DMS53 (cell line): ENCODE data around the gene SIGLEC11.
A peak's percentile ranks its signal among the peaks of the same experiment; 100 is the strongest.
"Not testable (repeated sequence)": the region's sequence is repeated elsewhere in the genome, so short reads cannot be mapped to it uniquely, and the experiment has no call there.

Experiments used
- DNase-seq: peaks from one replicate; lab custom pipeline; 2025; lab: John Stamatoyannopoulos, UW

The SIGLEC11 gene

DNA sequence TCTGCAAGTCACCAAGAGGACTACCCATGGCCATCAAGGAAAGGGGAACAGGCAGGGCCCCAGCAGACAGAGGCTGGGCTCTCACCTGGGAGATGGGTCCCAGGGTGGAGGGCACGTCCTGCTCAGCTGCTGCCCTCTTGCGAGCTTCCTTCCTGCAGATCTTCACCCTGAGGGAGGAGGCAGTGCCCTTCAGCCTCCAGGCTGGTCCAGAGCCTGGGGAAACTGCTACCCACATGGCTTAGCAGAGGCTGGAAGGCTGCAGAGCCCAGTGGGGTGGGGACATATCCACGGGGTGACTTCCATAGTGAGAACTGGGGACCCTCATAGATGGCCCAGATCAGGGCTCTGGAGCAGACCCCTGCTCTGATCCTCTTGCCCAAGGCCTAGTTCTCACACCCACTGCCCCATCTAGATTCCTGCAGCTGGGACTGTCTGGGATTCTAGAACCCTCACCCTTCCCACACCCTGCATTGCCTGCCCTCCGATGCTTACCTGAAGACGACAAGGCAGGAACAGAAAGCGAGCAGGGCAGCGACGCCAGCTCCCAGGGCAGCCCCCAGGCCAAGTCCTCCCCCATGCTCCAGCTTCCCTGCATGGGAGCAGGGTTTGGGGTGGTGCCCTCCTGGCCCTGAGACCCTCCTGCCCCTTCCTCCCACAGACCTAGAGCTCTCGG lies 9.0 kb downstream of the SIGLEC11 start:
- no peak for DNase-seq

DNA sequence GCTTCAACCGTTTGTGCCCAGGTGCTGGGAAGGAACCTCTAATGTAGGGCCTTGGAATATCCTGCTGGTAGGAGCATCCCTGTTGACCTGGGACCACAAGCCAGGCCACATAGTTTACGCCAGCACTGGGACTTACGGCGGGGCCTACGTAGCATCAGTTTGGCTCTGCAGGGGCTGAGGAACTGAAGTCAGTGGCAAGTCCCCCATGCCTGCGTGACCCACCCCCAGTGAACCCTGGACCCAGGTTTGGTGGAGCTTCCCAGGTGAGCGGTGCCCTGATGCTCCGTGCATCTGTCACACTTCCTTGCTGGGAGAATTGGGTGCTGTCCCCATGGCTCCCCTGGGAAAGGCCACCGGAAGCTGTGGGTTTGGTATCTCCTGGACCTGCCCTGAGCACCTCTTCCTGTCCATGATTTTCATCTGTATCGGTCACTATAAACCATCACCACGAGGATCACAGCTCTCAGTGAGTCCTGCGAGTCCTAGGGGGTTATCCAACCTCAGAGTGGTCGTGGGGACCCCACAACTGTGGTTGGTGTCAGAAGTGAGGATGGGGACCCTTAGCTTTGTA lies 9.9 kb downstream of the SIGLEC11 start:
- no peak for DNase-seq

GRCh38 chr19:49950590-49950948 lies 10.4 kb downstream of the SIGLEC11 start:
- DNase-seq: no peak

GRCh38 chr19:49949742-49950589 lies 11.0 kb downstream of the SIGLEC11 start:
- no peak for DNase-seq

DNA sequence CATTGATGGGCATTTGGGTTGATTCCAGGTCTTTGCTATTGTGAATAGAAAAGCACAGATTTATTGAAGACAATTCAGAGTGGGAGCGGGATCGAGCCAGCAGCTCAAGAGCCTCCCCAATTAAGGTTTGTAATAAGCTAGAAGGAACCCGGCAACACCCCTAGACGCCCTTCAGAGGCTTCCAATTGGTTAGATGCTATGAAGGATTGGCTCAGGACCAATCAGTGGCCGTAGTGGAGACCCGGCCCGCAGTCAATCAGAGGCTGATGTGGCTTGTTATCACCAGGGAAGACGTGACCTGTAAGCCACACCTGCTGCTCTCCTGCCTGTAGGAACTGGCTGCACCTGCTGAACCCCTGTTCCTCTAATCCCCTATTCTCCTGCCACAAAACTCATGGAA lies 14.6 kb downstream of the SIGLEC11 start:
- DNase-seq: no peak

DNA sequence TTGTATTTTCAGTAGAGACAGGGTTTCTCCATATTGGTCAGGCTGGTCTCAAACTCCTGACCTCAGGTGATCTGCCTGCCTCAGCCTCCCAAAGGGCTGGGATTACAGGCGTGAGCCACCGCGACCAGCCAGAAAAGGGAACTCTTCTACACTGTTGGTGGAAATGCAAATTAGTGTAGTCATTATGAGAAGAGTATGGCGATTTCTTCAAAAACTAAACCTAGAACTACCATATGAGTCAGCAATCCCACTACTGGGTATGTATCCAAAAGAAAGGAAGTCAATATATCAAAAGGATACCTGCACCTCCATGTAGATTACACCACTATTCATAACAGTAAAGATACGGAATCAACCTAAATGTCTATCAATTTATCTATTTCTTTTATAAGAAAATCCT lies 16.4 kb downstream of the SIGLEC11 start:
- DNase-seq: not testable (repeated sequence)

DNA sequence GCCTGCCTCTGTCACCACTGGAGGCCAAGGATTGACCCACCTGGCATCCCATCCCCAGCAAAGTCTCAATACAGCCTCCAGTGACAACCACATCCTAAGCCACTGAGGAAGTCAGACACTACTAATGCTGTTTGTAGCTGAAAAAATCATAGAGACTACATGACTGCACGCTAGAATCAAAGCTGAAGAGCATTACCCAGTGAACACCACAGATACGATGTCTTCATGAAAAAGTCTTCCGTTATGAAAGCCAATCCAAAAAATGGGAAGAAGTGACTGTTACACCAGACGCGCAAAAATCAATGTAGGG lies 20.5 kb downstream of the SIGLEC11 start:
- DNase-seq: no peak

- no peak for DNase-seq
Measured at GRCh38 chr19:49939721-49940481, 21.1 kb downstream of the SIGLEC11 start.

- DNase-seq: no peak
Measured at GRCh38 chr19:49938662-49939061, 22.3 kb downstream of the SIGLEC11 start.

DNA sequence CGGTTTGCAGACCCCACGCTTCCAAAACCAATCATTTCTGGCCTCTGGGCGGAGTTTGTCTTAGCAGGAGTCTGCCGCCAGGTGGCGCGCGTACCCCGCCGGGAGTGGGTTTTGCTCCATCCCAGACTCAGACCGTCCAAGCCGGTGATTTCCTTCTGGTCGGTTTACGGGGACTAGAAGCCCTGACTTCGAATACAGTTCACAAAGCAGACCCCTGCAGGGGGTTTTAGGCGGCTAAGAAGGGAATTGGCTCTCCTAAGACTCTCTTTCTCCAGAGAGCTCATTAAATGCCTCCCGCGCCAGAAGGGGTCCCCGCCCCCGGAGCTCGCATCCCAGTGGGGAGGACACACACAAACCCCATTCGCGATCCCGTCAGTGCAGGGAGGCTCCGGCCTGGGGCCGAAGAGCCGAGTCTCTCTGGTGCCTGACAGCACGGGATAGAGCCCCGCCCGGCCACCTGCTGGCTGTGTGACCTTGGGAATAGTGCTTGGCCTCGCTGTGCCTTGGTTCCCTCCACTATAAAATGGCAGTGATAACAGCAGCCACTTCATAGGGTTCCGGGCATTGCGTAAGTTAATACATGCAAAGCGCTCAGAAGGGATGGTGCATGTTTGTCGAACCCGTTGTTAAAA lies 23.1 kb downstream of the SIGLEC11 start:
- DNase-seq: peak; percentile 82

DNA sequence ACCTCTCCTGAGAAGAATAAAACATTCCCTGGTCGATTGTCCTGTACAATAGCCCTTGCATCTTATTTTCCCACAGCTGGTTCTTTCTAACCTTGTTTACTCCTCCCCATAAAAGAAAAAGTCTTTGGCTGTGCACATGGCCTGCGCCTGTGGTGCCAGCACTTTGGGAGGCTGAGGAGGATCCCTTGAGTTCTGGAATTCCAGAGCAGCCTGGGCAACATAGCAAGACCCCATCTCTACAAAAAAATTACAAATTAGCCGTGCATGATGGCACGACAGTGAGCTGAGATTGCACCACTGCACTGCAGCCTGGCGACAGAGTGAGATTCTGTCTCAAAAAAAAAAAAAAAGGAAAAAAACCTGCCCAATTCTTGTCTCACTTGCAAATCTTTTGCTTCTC lies 24.4 kb downstream of the SIGLEC11 start:
- no peak for DNase-seq

GRCh38 chr19:49933643-49934042 lies 27.3 kb downstream of the SIGLEC11 start:
- no peak for DNase-seq

GRCh38 chr19:49932731-49933131 lies 28.2 kb downstream of the SIGLEC11 start:
- DNase-seq: no peak

GRCh38 chr19:49932041-49932451 lies 28.9 kb downstream of the SIGLEC11 start:
- DNase-seq: no peak

- DNase-seq: no peak
Measured at GRCh38 chr19:49931293-49932040, 29.5 kb downstream of the SIGLEC11 start.

DNA sequence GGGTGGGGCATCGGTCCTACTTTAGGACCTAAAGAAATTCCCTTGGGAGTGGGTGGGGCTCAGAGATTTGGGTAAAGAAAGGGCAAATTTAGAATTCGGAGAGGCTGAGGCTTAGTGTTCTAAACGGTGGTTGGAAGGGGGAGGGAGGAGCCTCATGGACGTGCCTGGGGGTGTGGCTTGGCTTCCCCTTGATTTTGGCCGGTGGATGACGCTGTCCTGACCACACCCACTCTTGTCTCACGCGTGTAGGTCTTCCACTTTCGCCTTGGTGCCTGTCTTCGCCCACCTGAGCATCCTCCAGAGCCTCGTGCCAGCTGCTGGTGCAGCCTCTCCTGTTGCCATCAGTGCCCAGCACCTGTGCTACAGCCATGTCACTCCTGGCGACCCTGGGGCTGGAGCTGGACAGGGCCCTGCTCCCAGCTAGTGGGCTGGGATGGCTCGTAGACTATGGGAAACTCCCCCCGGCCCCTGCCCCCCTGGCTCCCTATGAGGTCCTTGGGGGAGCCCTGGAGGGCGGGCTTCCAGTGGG lies 30.4 kb downstream of the SIGLEC11 start:
- DNase-seq: no peak

GRCh38 chr19:49929611-49930482 lies 31.1 kb downstream of the SIGLEC11 start:
- DNase-seq: peak; percentile 96

- peak; percentile 92 for DNase-seq
Measured at GRCh38 chr19:49929121-49929610, 31.8 kb downstream of the SIGLEC11 start, which contains the start of the genes ATF5 and NUP62. Gene ATF5 (plus strand): TSS chr19:49929205. CDS start chr19:49930851, 1,646 bp downstream. Gene NUP62 (minus strand): TSS chr19:49929504. CDS start chr19:49909807, 19,697 bp downstream.

- no peak for DNase-seq
Measured at GRCh38 chr19:49927526-49928264, 33.3 kb downstream of the SIGLEC11 start.
